Trophoblast cell (in vitro differentiated cells and primary cell): ENCODE measurements around the gene AGAP1.

Source experiments
- DNase-seq, 2 donors: peaks; one replicate each; pipeline ENCODE4 v3.0.0-alpha.2; 2016
- H2AFZ ChIP-seq: 2 replicates; pipeline ENCODE4 v1.6.1; 2013; ENCODE audit warnings: low read length, moderate library complexity, mild to moderate bottlenecking; ENCODE audit not compliant: insufficient read depth, poor library complexity
- H2AK5ac ChIP-seq: 2 replicates; pipeline ENCODE4 v1.6.1; 2013; ENCODE audit warnings: mild to moderate bottlenecking, low read length
- H2BK120ac ChIP-seq: 2 replicates; pipeline ENCODE4 v1.6.1; 2013; ENCODE audit warnings: low read length, mild to moderate bottlenecking, moderate library complexity; ENCODE audit not compliant: insufficient read depth, poor library complexity
- H2BK12ac ChIP-seq: 2 replicates; pipeline ENCODE4 v1.6.1; 2013; ENCODE audit warnings: mild to moderate bottlenecking, low read length, moderate library complexity
- H2BK5ac ChIP-seq: 2 replicates; pipeline ENCODE4 v1.6.1; 2013; ENCODE audit warnings: low read length, low read depth, moderate library complexity, mild to moderate bottlenecking; ENCODE audit not compliant: poor library complexity
- H3K14ac ChIP-seq: 2 replicates; pipeline ENCODE4 v1.6.1; 2013; ENCODE audit warnings: mild to moderate bottlenecking, low read length
- H3K18ac ChIP-seq: 2 replicates; pipeline ENCODE4 v1.6.1; 2013; ENCODE audit warnings: mild to moderate bottlenecking, low read length
- H3K23ac ChIP-seq: 2 replicates; pipeline ENCODE4 v1.6.1; 2013; ENCODE audit warnings: low read length
- H3K27ac ChIP-seq: 2 replicates; pipeline ENCODE4 v1.5.1; 2013; ENCODE audit warnings: low read depth, mild to moderate bottlenecking, inconsistent platforms, low read length, moderate library complexity
- H3K27me3 ChIP-seq: 2 replicates; pipeline ENCODE4 v1.6.1; 2013; ENCODE audit warnings: inconsistent platforms, mild to moderate bottlenecking, low read length, moderate library complexity; ENCODE audit not compliant: insufficient read depth
- H3K36me3 ChIP-seq, 2 experiments: 1 replicate in 1 of 2; 2 replicates in 1 of 2; pipeline ENCODE4 v1.6.1; 2013; ENCODE audit warnings: low read length in 2 of 2, mild to moderate bottlenecking in 2 of 2, moderate library complexity in 1 of 2; ENCODE audit not compliant: insufficient read depth in 2 of 2, control insufficient read depth in 1 of 2
- H3K4ac ChIP-seq: 2 replicates; pipeline ENCODE4 v1.6.1; 2013; ENCODE audit warnings: low read depth, mild to moderate bottlenecking, low read length, moderate library complexity
- H3K4me1 ChIP-seq, 2 experiments: 1 replicate in 1 of 2; 2 replicates in 1 of 2; pipeline ENCODE4 v1.6.1; 2013; ENCODE audit warnings: low read length in 2 of 2, mild to moderate bottlenecking in 2 of 2, moderate library complexity in 1 of 2; ENCODE audit not compliant: insufficient read depth in 2 of 2, control insufficient read depth in 1 of 2
- H3K4me2 ChIP-seq: 2 replicates; pipeline ENCODE4 v1.6.1; 2013; ENCODE audit warnings: inconsistent platforms, mild to moderate bottlenecking, low read length, moderate library complexity
- H3K4me3 ChIP-seq: 2 replicates; pipeline ENCODE4 v1.5.1; 2013; ENCODE audit warnings: mild to moderate bottlenecking, low read depth, low read length, inconsistent platforms
- H3K79me1 ChIP-seq: one replicate; pipeline ENCODE4 v1.6.1; 2013; ENCODE audit warnings: low read length
- H3K79me2 ChIP-seq: 2 replicates; pipeline ENCODE4 v1.6.1; 2013; ENCODE audit warnings: low read length, mild to moderate bottlenecking; ENCODE audit not compliant: control insufficient read depth, insufficient read depth, poor library complexity
- H3K9ac ChIP-seq: 2 replicates; pipeline ENCODE4 v1.6.1; 2013; ENCODE audit warnings: mild to moderate bottlenecking, low read length
- H3K9me3 ChIP-seq: 2 replicates; pipeline ENCODE4 v1.6.1; 2013; ENCODE audit warnings: low read depth, mild to moderate bottlenecking, control low read depth, inconsistent platforms, low read length; ENCODE audit not compliant: insufficient read depth
- H4K12ac ChIP-seq: 2 replicates; pipeline ENCODE4 v1.6.1; 2013; ENCODE audit warnings: low read depth, mild to moderate bottlenecking, low read length, moderate library complexity
- H4K8ac ChIP-seq: 2 replicates; pipeline ENCODE4 v1.6.1; 2013; ENCODE audit warnings: low read depth, mild to moderate bottlenecking, low read length, moderate library complexity
- H4K91ac ChIP-seq: one replicate; pipeline ENCODE4 v1.6.1; 2013; ENCODE audit warnings: low read depth, mild to moderate bottlenecking, low read length, moderate library complexity
- WGBS: extraction: QIAGEN DNeasy Blood & Tissue Kit; methylation state at CpG from one replicate; pipeline ENCODE4 v1.1.7; 2013; ENCODE audit warnings: missing lambda C conversion rate; ENCODE audit not compliant: insufficient read length, insufficient coverage; ENCODE audit errors: extremely low coverage; 5-methylcytosine and 5-hydroxymethylcytosine counted together

AGAP1 gene

GRCh38 chr2:235854276-235854675 lies 360.4 kb downstream of the AGAP1 start:
- Histone ChIP-seq H2AK5ac (no peak overlapping the region), H3K4ac (no peak overlapping the region), H2BK5ac (no peak overlapping the region), H4K12ac (no peak overlapping the region), H3K18ac (no peak overlapping the region), H3K79me2 (no peaks in the 10 kb centered on the region), H3K23ac (no peak overlapping the region), H4K91ac (no peak overlapping the region), H2AFZ (no peak overlapping the region), H3K4me3 (no peak overlapping the region), H2BK120ac (no peak overlapping the region), H3K14ac (no peak overlapping the region), H3K4me2 (no peak overlapping the region), H3K79me1 (no peaks in the 10 kb centered on the region), H3K36me3 (no peaks in the 10 kb centered on the region), H3K9ac (no peak overlapping the region), H3K27ac (no peak overlapping the region), H3K4me1 (no peaks in the 10 kb centered on the region), H3K27me3 (no peaks in the 10 kb centered on the region), H3K9me3 (no peaks in the 10 kb centered on the region), H2BK12ac (no peak overlapping the region), H4K8ac (no peak overlapping the region)
- no peak for DNase-seq
- no CpG with 5 or more reads among the region's 9 CpGs for WGBS

GRCh38 chr2:235855011-235855410 lies 361.2 kb downstream of the AGAP1 start:
- no peaks in the 10 kb centered on the region for H3K79me1 ChIP-seq
- no peak overlapping the region for H3K4me2 ChIP-seq
- H3K36me3 ChIP-seq = no peaks in the 10 kb centered on the region
- H3K4me1 ChIP-seq = no peaks in the 10 kb centered on the region
- H3K27ac ChIP-seq = no peak overlapping the region
- no peak overlapping the region for H3K23ac ChIP-seq
- no peaks in the 10 kb centered on the region for H3K27me3 ChIP-seq
- H3K9ac ChIP-seq = no peak overlapping the region
- H4K91ac ChIP-seq = no peak overlapping the region
- H3K14ac ChIP-seq = no peak overlapping the region
- H2AFZ ChIP-seq = no peak overlapping the region
- no peaks in the 10 kb centered on the region for H3K9me3 ChIP-seq
- no CpG with 5 or more reads among the region's 7 CpGs for WGBS
- H3K18ac ChIP-seq = no peak overlapping the region
- H2BK5ac ChIP-seq = no peak overlapping the region
- H4K12ac ChIP-seq = no peak overlapping the region
- H2BK120ac ChIP-seq = no peak overlapping the region
- DNase-seq = no peak
- no peak overlapping the region for H2AK5ac ChIP-seq
- no peak overlapping the region for H3K4ac ChIP-seq
- no peaks in the 10 kb centered on the region for H3K79me2 ChIP-seq
- H2BK12ac ChIP-seq = no peak overlapping the region
- H4K8ac ChIP-seq = no peak overlapping the region
- H3K4me3 ChIP-seq = no peak overlapping the region

- Histone ChIP-seq H2BK12ac (no peak overlapping the region), H3K9ac (no peak overlapping the region), H4K8ac (no peak overlapping the region), H3K79me2 (no peaks in the 10 kb centered on the region), H3K9me3 (no peaks in the 10 kb centered on the region), H3K4me1 (no peaks in the 10 kb centered on the region), H3K27ac (no peak overlapping the region), H3K4ac (no peak overlapping the region), H2BK5ac (no peak overlapping the region), H3K79me1 (no peaks in the 10 kb centered on the region), H3K27me3 (no peaks in the 10 kb centered on the region), H3K14ac (no peak overlapping the region), H3K18ac (no peak overlapping the region), H3K4me3 (no peak overlapping the region), H4K12ac (no peak overlapping the region), H4K91ac (no peak overlapping the region), H2AK5ac (no peak overlapping the region), H3K4me2 (no peak overlapping the region), H2AFZ (no peak overlapping the region), H3K23ac (no peak overlapping the region), H2BK120ac (no peak overlapping the region), H3K36me3 (no peaks in the 10 kb centered on the region)
- no peak for DNase-seq
- WGBS = no CpG with 5 or more reads among the region's 11 CpGs
Observed at GRCh38 chr2:235856151-235856854, 362.5 kb downstream of the AGAP1 start.

GRCh38 chr2:235857598-235857997 lies 363.8 kb downstream of the AGAP1 start:
- H4K12ac ChIP-seq = no peak overlapping the region
- H3K4ac ChIP-seq = no peak overlapping the region
- no peaks in the 10 kb centered on the region for H3K27me3 ChIP-seq
- H3K79me2 ChIP-seq = no peaks in the 10 kb centered on the region
- H3K27ac ChIP-seq = no peak overlapping the region
- H3K23ac ChIP-seq = no peak overlapping the region
- no peak overlapping the region for H3K4me3 ChIP-seq
- H3K4me1 ChIP-seq = no peaks in the 10 kb centered on the region
- no peak overlapping the region for H2BK5ac ChIP-seq
- H3K36me3 ChIP-seq = no peaks in the 10 kb centered on the region
- no peak overlapping the region for H2AFZ ChIP-seq
- no peak overlapping the region for H3K18ac ChIP-seq
- H3K14ac ChIP-seq = no peak overlapping the region
- no peaks in the 10 kb centered on the region for H3K9me3 ChIP-seq
- H3K4me2 ChIP-seq = no peak overlapping the region
- DNase-seq = no peak
- no peak overlapping the region for H2AK5ac ChIP-seq
- no peak overlapping the region for H4K91ac ChIP-seq
- WGBS = no CpG with 5 or more reads among the region's 4 CpGs
- no peak overlapping the region for H4K8ac ChIP-seq
- no peaks in the 10 kb centered on the region for H3K79me1 ChIP-seq
- no peak overlapping the region for H3K9ac ChIP-seq
- no peak overlapping the region for H2BK120ac ChIP-seq
- H2BK12ac ChIP-seq = no peak overlapping the region
